H1 (cell line): Measurements from ENCODE around the gene NKAIN4. TPM values are rescaled to one million over a fixed set of nuclear protein-coding genes. Genes with fewer than 3 reads are reported as not detected.

ENCODE experiments used
- CTCF ChIA-PET: fragments of 300-600 bp; sonication (Branson Sonifier 250); formaldehyde crosslinking; loops from one replicate; lab custom pipeline; 2021; ENCODE audit not compliant: partially characterized antibody; lab: Charles Lee
- POLR2A ChIA-PET: fragments of 300-600 bp; sonication (Branson Sonifier 250); formaldehyde crosslinking; loops from one replicate; lab custom pipeline; 2021; ENCODE audit warnings: inconsistent platforms; ENCODE audit not compliant: partially characterized antibody; lab: Charles Lee
- DNase-seq, 2 experiments: peaks; one replicate each; pipeline versions ENCODE4 v3.0.0 to v3.0.0-alpha.2; 2010 to 2022; ENCODE audit warnings: low spot score in 2 of 2, low read depth in 1 of 2, mixed read lengths in 1 of 2
- FAIRE-seq: peaks from 2 replicates; lab custom pipeline; 2011; peaks lifted over from hg19 to GRCh38; lab: Jason Lieb, UNC
- H2AFZ ChIP-seq: 2 replicates; pipeline ENCODE4 v1.8.1; 2012; ENCODE audit warnings: low read length, inconsistent platforms
- H2AK5ac ChIP-seq: 2 replicates; pipeline ENCODE4 v1.6.1; 2013; ENCODE audit warnings: low read depth, low read length
- H2BK120ac ChIP-seq: replicated peaks from 2 replicates; pipeline ENCODE3; 2013; ENCODE audit warnings: low read depth, low read length, inconsistent platforms
- H2BK12ac ChIP-seq: 2 replicates; pipeline ENCODE4 v1.6.1; 2013; ENCODE audit warnings: low read depth, low read length
- H2BK15ac ChIP-seq: 2 replicates; pipeline ENCODE4 v1.6.1; 2013; ENCODE audit warnings: low read length
- H2BK20ac ChIP-seq: 2 replicates; pipeline ENCODE4 v1.6.1; 2013; ENCODE audit warnings: low read length
- H2BK5ac ChIP-seq: 2 replicates; pipeline ENCODE4 v1.6.1; 2013; ENCODE audit warnings: low read depth, low read length
- H3K14ac ChIP-seq: 2 replicates; pipeline ENCODE4 v1.6.1; 2013; ENCODE audit warnings: inconsistent platforms; ENCODE audit not compliant: insufficient read length
- H3K18ac ChIP-seq: 2 replicates; pipeline ENCODE4 v1.6.1; 2013; ENCODE audit warnings: low read length; ENCODE audit errors: extremely low read depth
- H3K23ac ChIP-seq: 2 replicates; pipeline ENCODE4 v1.6.1; 2013; ENCODE audit warnings: inconsistent platforms; ENCODE audit not compliant: insufficient read length
- H3K23me2 ChIP-seq: 2 replicates; pipeline ENCODE4 v1.6.1; 2013; ENCODE audit warnings: low read depth, low read length
- H3K27ac ChIP-seq: 2 replicates; pipeline ENCODE4 v1.6.1; 2011; ENCODE audit warnings: low read depth, low read length, inconsistent platforms
- H3K27me3 ChIP-seq, 4 experiments: replicated peaks in 1 of 4; 1 replicate in 1 of 4; 2 replicates in 3 of 4; pipeline versions ENCODE4 v1.6.1 to v1.8.1; 2011 to 2013; ENCODE audit warnings: low read length in 3 of 4, mild to moderate bottlenecking in 3 of 4, inconsistent platforms in 2 of 4, mixed read lengths in 2 of 4, moderate library complexity in 1 of 4; ENCODE audit not compliant: control insufficient read depth in 3 of 4, insufficient read depth in 3 of 4; ENCODE audit errors: extremely low read depth in 1 of 4
- H3K36me3 ChIP-seq, 4 experiments: 2 replicates each; pipeline versions ENCODE4 v1.6.1 to v1.8.1; 2011 to 2013; ENCODE audit warnings: mild to moderate bottlenecking in 4 of 4, low read length in 3 of 4, moderate library complexity in 2 of 4, control low read depth in 1 of 4, inconsistent platforms in 1 of 4; ENCODE audit not compliant: insufficient read depth in 4 of 4, control insufficient read depth in 2 of 4
- H3K4ac ChIP-seq: replicated peaks from 2 replicates; pipeline ENCODE3; 2013; ENCODE audit warnings: low read length, low read depth, mixed read lengths, inconsistent platforms; ENCODE audit not compliant: insufficient read length
- H3K4me1 ChIP-seq, 4 experiments: replicated peaks in 1 of 4; 1 replicate in 1 of 4; 2 replicates in 3 of 4; pipeline versions ENCODE4 v1.6.1 to v1.8.1; 2011 to 2013; ENCODE audit warnings: low read length in 3 of 4, inconsistent platforms in 2 of 4, mixed read lengths in 1 of 4; ENCODE audit not compliant: insufficient read depth in 4 of 4, control insufficient read depth in 3 of 4
- H3K4me2 ChIP-seq, 2 experiments: 2 replicates each; pipeline versions ENCODE4 v1.6.1 to v1.8.1; 2011 to 2013; ENCODE audit warnings: low read depth in 2 of 2, low read length in 2 of 2, control low read depth in 1 of 2, inconsistent platforms in 1 of 2, mild to moderate bottlenecking in 1 of 2; ENCODE audit not compliant: insufficient read depth in 1 of 2
- H3K4me3 ChIP-seq, 4 experiments: fragments of 200-600, 300-600 bp in 1 of 4; sonication (generic), shearing (Covaris generic), sonication (Bioruptor Twin) in 1 of 4; 2 replicates each; pipeline versions ENCODE4 v1.5.1 to v1.8.1; 2011 to 2016; ENCODE audit warnings: low read length in 4 of 4, low read depth in 3 of 4, control low read depth in 2 of 4, inconsistent platforms in 2 of 4, mild to moderate bottlenecking in 2 of 4, mixed read lengths in 1 of 4, moderate library complexity in 1 of 4; ENCODE audit not compliant: insufficient read depth in 2 of 4; ENCODE audit errors: extremely low read depth in 1 of 4
- H3K56ac ChIP-seq: replicated peaks from 2 replicates; pipeline ENCODE3; 2013; ENCODE audit warnings: low read depth, mild to moderate bottlenecking, mixed read lengths, low read length, inconsistent platforms; ENCODE audit not compliant: insufficient read length
- H3K79me1 ChIP-seq: 2 replicates; pipeline ENCODE4 v1.6.1; 2013; ENCODE audit warnings: low read depth, low read length, control low read depth
- H3K79me2 ChIP-seq, 2 experiments: 2 replicates each; pipeline versions ENCODE4 v1.6.1 to v1.8.1; 2012 to 2013; ENCODE audit warnings: low read length in 2 of 2, mild to moderate bottlenecking in 2 of 2, inconsistent platforms in 1 of 2; ENCODE audit not compliant: insufficient read depth in 2 of 2, control insufficient read depth in 1 of 2
- H3K9ac ChIP-seq, 4 experiments: replicated peaks in 1 of 4; 1 replicate in 1 of 4; 2 replicates in 3 of 4; pipeline versions ENCODE4 v1.6.1 to v1.8.1; 2011 to 2013; ENCODE audit warnings: low read depth in 3 of 4, low read length in 3 of 4, control low read depth in 2 of 4, mild to moderate bottlenecking in 2 of 4, moderate library complexity in 2 of 4, inconsistent platforms in 1 of 4; ENCODE audit errors: extremely low read depth in 1 of 4
- H3K9me3 ChIP-seq, 2 experiments: 2 replicates each; pipeline versions ENCODE4 v1.6.1 to v1.8.1; 2012 to 2013; ENCODE audit warnings: mild to moderate bottlenecking in 2 of 2, moderate library complexity in 2 of 2, control low read depth in 1 of 2, inconsistent platforms in 1 of 2, low read depth in 1 of 2, low read length in 1 of 2, mixed read lengths in 1 of 2; ENCODE audit not compliant: insufficient read depth in 2 of 2
- H4K20me1 ChIP-seq, 2 experiments: replicated peaks in 1 of 2; 2 replicates each; pipeline versions ENCODE3 to v1.8.1; 2011 to 2013; ENCODE audit warnings: inconsistent platforms in 2 of 2, low read length in 2 of 2, mild to moderate bottlenecking in 1 of 2; ENCODE audit not compliant: insufficient read depth in 2 of 2, control insufficient read depth in 1 of 2
- H4K5ac ChIP-seq: 2 replicates; pipeline ENCODE4 v1.6.1; 2013; ENCODE audit warnings: low read length, low read depth, mixed read lengths, inconsistent platforms; ENCODE audit not compliant: insufficient read length
- H4K8ac ChIP-seq: 2 replicates; pipeline ENCODE4 v1.8.0; 2013; ENCODE audit warnings: mild to moderate bottlenecking, moderate library complexity, low read length, inconsistent platforms; ENCODE audit not compliant: insufficient read depth; ENCODE audit errors: extremely low read depth
- H4K91ac ChIP-seq: replicated peaks from 2 replicates; pipeline ENCODE3; 2013; ENCODE audit warnings: low read length, mixed read lengths, inconsistent platforms; ENCODE audit not compliant: insufficient read length
- POLR2A ChIP-seq, 2 experiments: IDR thresholded peaks; 1 replicate in 1 of 2; 2 replicates in 1 of 2; pipeline ENCODE4 v1.6.1; 2011; ENCODE audit warnings: low read depth in 2 of 2, low read length in 2 of 2, mild to moderate bottlenecking in 2 of 2; ENCODE audit errors: control extremely low read depth in 1 of 2
- SP1 ChIP-seq: IDR thresholded peaks from 2 replicates; pipeline ENCODE4 v1.6.1; 2011; ENCODE audit warnings: low read depth, low read length
- WGBS, 2 experiments: shearing (Covaris generic) in 1 of 2; methylation state at CpG; one replicate each; pipeline versions ENCODE4 v1.1.6 to v1.1.7; 2013 to 2015; ENCODE audit warnings: low lambda C conversion rate in 2 of 2, mixed read lengths in 2 of 2, inconsistent platforms in 1 of 2, low coverage in 1 of 2, missing lambda C conversion rate in 1 of 2; ENCODE audit not compliant: insufficient replicate concordance in 2 of 2, insufficient coverage in 1 of 2, insufficient read length in 1 of 2; ENCODE audit errors: extremely low coverage in 1 of 2, missing lambda C conversion rate in 1 of 2; 5-methylcytosine and 5-hydroxymethylcytosine counted together
- polyA plus RNA-seq, 7 experiments: library from polyadenylated mRNA; depleted of rRNA in 3 of 7; stranded (reverse) in 5 of 7; unstranded in 2 of 7; fragments of >200 nt in 5 of 7; fragments of 200-250 nt in 2 of 7; gene quantifications; 1 replicate in 5 of 7; 2 replicates in 1 of 7; 4 replicates in 1 of 7; pipeline versions ENCODE4 v1.2.1 to v1.2.3, GENCODE V29; 2011 to 2013; ENCODE audit warnings: missing spikeins in 2 of 7, mixed read lengths in 2 of 7
- total RNA-seq: library from RNA; stranded (reverse); fragmentation: NEBNext Ultra II Directional; extraction: Animal tissue kit (Norgen Biotek cat#: 25700); gene quantifications from 2 replicates; pipeline ENCODE4 v1.2.1, GENCODE V29; 2021

Gene NKAIN4
- total and polyA plus RNA-seq, 2 of the 8 experiments (the other 6 are each of a cell fraction or from before 2014, with no cell fraction given) = 6.9 to 17.0 TPM

DNA sequence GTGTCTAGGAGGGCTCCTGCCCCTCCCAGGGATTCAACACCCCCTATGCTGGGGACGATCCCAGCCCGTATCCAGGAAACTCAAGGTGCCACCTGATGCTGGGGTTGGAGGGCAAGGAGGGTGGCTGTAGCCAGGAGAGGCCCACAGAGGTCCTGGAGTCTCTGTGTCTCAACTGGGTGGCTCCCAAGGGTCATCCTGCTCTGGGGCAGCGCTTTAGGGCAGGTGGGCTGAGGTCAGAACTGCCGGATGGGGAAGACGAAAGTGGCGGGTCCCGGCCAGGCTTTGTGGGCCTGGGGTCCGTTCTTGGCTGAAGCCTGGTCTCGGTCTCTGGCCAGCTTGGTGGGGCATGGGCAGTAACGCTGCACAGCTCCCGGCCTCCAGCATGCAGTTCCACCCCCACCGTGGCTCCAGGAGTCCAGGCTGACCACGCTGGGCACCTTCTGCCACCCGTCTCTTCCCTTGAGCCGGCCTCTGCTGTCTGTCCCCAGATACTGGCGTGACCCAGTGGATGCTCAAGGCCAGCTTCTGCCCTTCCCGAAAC lies 35.9 kb upstream of the NKAIN4 start:
- Histone ChIP-seq H3K79me1 (no peaks in the 10 kb centered on the region; the same call in 1 of the 2 replicates), H3K14ac (no peak overlapping the region), H3K27me3 (peaks cover 0 to 4% (median 0%) of the 10 kb centered on the region in 4 experiments; a peak in 2 of 7 replicates), H2BK5ac (no peak overlapping the region; the same call in 1 of the 2 replicates), H3K56ac (no peak overlapping the region), H3K23me2 (no peaks in the 10 kb centered on the region), H3K79me2 (no peaks in the 10 kb centered on the region), H3K36me3 (peaks cover 0 to 26% (median 5%) of the 10 kb centered on the region in 4 experiments; a peak in 4 of 8 replicates), H3K4me3 (no peak overlapping the region), H2AK5ac (no peak overlapping the region), H3K4me1 (peaks cover 0 to 19% (median 10%) of the 10 kb centered on the region in 4 experiments; a peak in 6 of 7 replicates), H2BK15ac (no peak overlapping the region), H4K91ac (no peak overlapping the region), H3K9me3 (no peaks in the 10 kb centered on the region), H3K4ac (no peak overlapping the region), H2BK20ac (no peak overlapping the region), H2AFZ (no peak overlapping the region), H2BK120ac (no peak overlapping the region), H3K23ac (no peak overlapping the region), H4K20me1 (peaks cover 0 to 9% of the 10 kb centered on the region in 2 experiments), H3K4me2 (no peak overlapping the region), H3K18ac (no peak overlapping the region), H2BK12ac (no peak overlapping the region), H3K27ac (no peak overlapping the region), H4K8ac (peak overlapping the region; percentile 23; the same call in 1 of the 2 replicates), H4K5ac (no peak overlapping the region), H3K9ac (no peak overlapping the region)
- POLR2A ChIA-PET = interaction anchor here (1.1 to 3.7 kb wide), 4 partner anchors 8 to 67 kb away, joined by 3 to 26 read pairs (median 4); no protein-coding TSS in a partner anchor
- 88% methylated on average over 17 of the region's 17 CpGs; no CpG with 5 or more reads in 1 of the 2 experiments for whole genome bisulfite sequencing, 2 experiments
- DNase-seq (no peak), FAIRE-seq (no peak)
- no peak for TF ChIP-seq SP1
- TF ChIP-seq POLR2A (IDR thresholded peaks at IDR 0.05; ENCODE audit: control extremely low read depth in 1 of 2, low read depth in 2 of 2, low read length in 2 of 2) = peak in 1 of 2 experiments; percentile 31; a peak in 1 of 3 replicates
- CTCF ChIA-PET = interaction anchor here (0.7 to 9.9 kb wide), 21 partner anchors 9 to 255 kb away, joined by 3 to 81 read pairs (median 7); partner anchors contain the start of genes ARFGAP1 and BIRC7
